HEK293 (cell line): ENCODE results near the gene CTF1.
A peak's percentile ranks its signal among the peaks of the same experiment; 100 is the strongest.

Experiments
- CTCF ChIP-seq: fragments of 450-650 bp; formaldehyde crosslinking; IDR thresholded peaks from 2 replicates; pipeline ENCODE4 v1.5.1; 2016; ENCODE audit warnings: missing biosample characterization, missing genetic modification characterization
- EGR2 ChIP-seq: fragments of 450-650 bp; formaldehyde crosslinking; IDR thresholded peaks from 2 replicates; pipeline ENCODE4 v1.5.1; 2016; ENCODE audit warnings: low read depth, missing biosample characterization, missing genetic modification characterization
- ELK4 ChIP-seq: IDR thresholded peaks from 2 replicates; pipeline ENCODE4 v1.6.1; 2011; ENCODE audit warnings: mild to moderate bottlenecking, low read depth, low read length, borderline replicate concordance
- IKZF3 ChIP-seq: fragments of 450-650 bp; IDR thresholded peaks from 2 replicates; pipeline ENCODE4 v1.5.0; 2018; ENCODE audit warnings: missing biosample characterization, mild to moderate bottlenecking, missing genetic modification characterization, moderate library complexity
- OSR2 ChIP-seq: fragments of 450-650 bp; formaldehyde crosslinking; IDR thresholded peaks from 2 replicates; pipeline ENCODE4 v1.5.1; 2016; ENCODE audit warnings: missing biosample characterization, missing genetic modification characterization
- PATZ1 ChIP-seq: fragments of 450-650 bp; formaldehyde crosslinking; IDR thresholded peaks from 2 replicates; pipeline ENCODE4 v1.5.1; 2016; ENCODE audit warnings: missing biosample characterization, missing genetic modification characterization
- PRDM10 ChIP-seq: fragments of 450-650 bp; formaldehyde crosslinking; IDR thresholded peaks from 2 replicates; pipeline ENCODE4 v1.5.1; 2016; ENCODE audit warnings: missing biosample characterization, missing genetic modification characterization
- PRDM4 ChIP-seq: fragments of 450-650 bp; formaldehyde crosslinking; IDR thresholded peaks from 2 replicates; pipeline ENCODE4 v1.5.1; 2017; ENCODE audit warnings: missing biosample characterization, missing genetic modification characterization
- SALL2 ChIP-seq: fragments of 450-650 bp; formaldehyde crosslinking; IDR thresholded peaks from 2 replicates; pipeline ENCODE4 v1.5.0; 2017; ENCODE audit warnings: missing biosample characterization, mild to moderate bottlenecking, missing genetic modification characterization, borderline replicate concordance
- ZBTB10 ChIP-seq: fragments of 450-650 bp; formaldehyde crosslinking; IDR thresholded peaks from 2 replicates; pipeline ENCODE4 v1.5.1; 2016; ENCODE audit warnings: missing biosample characterization, missing genetic modification characterization
- ZBTB48 ChIP-seq: fragments of 450-650 bp; formaldehyde crosslinking; IDR thresholded peaks from 2 replicates; pipeline ENCODE4 v1.5.1; 2016; ENCODE audit warnings: missing biosample characterization, missing genetic modification characterization
- ZNF174 ChIP-seq: fragments of 450-650 bp; formaldehyde crosslinking; IDR thresholded peaks from 2 replicates; pipeline ENCODE4 v1.5.0; 2017; ENCODE audit warnings: missing biosample characterization, mild to moderate bottlenecking, missing genetic modification characterization
- ZNF211 ChIP-seq: fragments of 450-650 bp; formaldehyde crosslinking; IDR thresholded peaks from 2 replicates; pipeline ENCODE4 v1.5.1; 2016; ENCODE audit warnings: low read depth, missing biosample characterization, missing genetic modification characterization
- ZNF23 ChIP-seq: fragments of 450-650 bp; formaldehyde crosslinking; IDR thresholded peaks from 2 replicates; pipeline ENCODE4 v1.5.1; 2016; ENCODE audit warnings: missing biosample characterization, missing genetic modification characterization, borderline replicate concordance
- ZNF274 ChIP-seq, 2 experiments: fragments of 200-500 bp in 1 of 2; fragments of 450-650 bp in 1 of 2; sonication (Bioruptor generic) in 1 of 2; formaldehyde crosslinking in 1 of 2; IDR thresholded peaks; 2 replicates each; pipeline versions ENCODE4 v1.5.1 to v1.6.1; 2014 to 2016; ENCODE audit warnings: borderline replicate concordance in 1 of 2, inconsistent platforms in 1 of 2, low read length in 1 of 2, missing biosample characterization in 1 of 2, missing genetic modification characterization in 1 of 2
- ZNF302 ChIP-seq: fragments of 450-650 bp; formaldehyde crosslinking; IDR thresholded peaks from 2 replicates; pipeline ENCODE4 v1.5.1; 2016; ENCODE audit warnings: missing biosample characterization, missing genetic modification characterization, low read depth
- ZNF391 ChIP-seq: fragments of 450-650 bp; formaldehyde crosslinking; IDR thresholded peaks from 2 replicates; pipeline ENCODE4 v1.5.1; 2016; ENCODE audit warnings: low read depth, missing biosample characterization, missing genetic modification characterization, borderline replicate concordance
- ZNF529 ChIP-seq: fragments of 450-650 bp; formaldehyde crosslinking; IDR thresholded peaks from 2 replicates; pipeline ENCODE4 v1.5.1; 2017; ENCODE audit warnings: missing genetic modification characterization, missing biosample characterization; ENCODE audit not compliant: insufficient replicate concordance
- ZNF530 ChIP-seq: fragments of 450-650 bp; formaldehyde crosslinking; IDR thresholded peaks from 2 replicates; pipeline ENCODE4 v1.5.1; 2016; ENCODE audit warnings: low read depth, missing biosample characterization, missing genetic modification characterization
- ZNF558 ChIP-seq: fragments of 450-650 bp; formaldehyde crosslinking; IDR thresholded peaks from 2 replicates; pipeline ENCODE4 v1.5.1; 2016; ENCODE audit warnings: missing biosample characterization, missing genetic modification characterization
- ZNF623 ChIP-seq: fragments of 450-650 bp; formaldehyde crosslinking; IDR thresholded peaks from 2 replicates; pipeline ENCODE4 v1.5.1; 2016; ENCODE audit warnings: missing biosample characterization, missing genetic modification characterization
- ZSCAN23 ChIP-seq: fragments of 450-650 bp; formaldehyde crosslinking; IDR thresholded peaks from 2 replicates; pipeline ENCODE4 v1.5.1; 2016; ENCODE audit warnings: missing biosample characterization, missing genetic modification characterization
- ZSCAN30 ChIP-seq: fragments of 450-650 bp; IDR thresholded peaks from 2 replicates; pipeline ENCODE4 v1.5.1; 2018; ENCODE audit warnings: missing biosample characterization, mild to moderate bottlenecking, missing genetic modification characterization, moderate library complexity

The CTF1 gene

GRCh38 chr16:30901201-30902028 lies 5.0 kb downstream of the CTF1 start (continued):
- TF ChIP-seq ZNF174 (tag by site-specific recombination) (no peak), EGR2 (peak; percentile 71), ZSCAN30 (tag by site-specific recombination) (no peak), ZBTB48 (tag by site-specific recombination) (no peak), ZNF211 (tag by site-specific recombination) (no peak), ZSCAN23 (tag by site-specific recombination) (no peak), PRDM4 (tag by site-specific recombination) (no peak), ZNF529 (tag by site-specific recombination) (no peak), OSR2 (tag by site-specific recombination) (no peak), ZBTB10 (tag by site-specific recombination) (no peak), ZNF302 (no peak), PATZ1 (tag by site-specific recombination) (0 out of 2 replicates have a peak, but pooled peaks have one; percentile 17), CTCF (tag by site-specific recombination) (no peak), ELK4 (no peak), SALL2 (tag by site-specific recombination) (no peak), ZNF23 (tag by site-specific recombination) (no peak), PRDM10 (tag by site-specific recombination) (peak; percentile 30; the same call in 1 of the 2 replicates), IKZF3 (no peak), ZNF274 (IDR thresholded peaks at IDR 0.05; ENCODE audit: low read length) (no peak), ZNF274 (tag by site-specific recombination; IDR thresholded peaks at IDR 0.05; ENCODE audit: borderline replicate concordance) (no peak), ZNF558 (tag by site-specific recombination) (no peak), ZNF391 (tag by site-specific recombination) (no peak), ZNF623 (tag by site-specific recombination) (no peak), ZNF530 (tag by site-specific recombination) (no peak)
